ENCODE data around the gene VIL1. TPM values are rescaled to one million over a fixed set of nuclear protein-coding genes. Genes with fewer than 3 reads are reported as not detected.
A peak's percentile ranks its signal among the peaks of the same experiment; 100 is the strongest.

The VIL1 gene
- total RNA-seq, 2 donors from 2014 or later = 0.09 TPM; not detected in 1

DNA sequence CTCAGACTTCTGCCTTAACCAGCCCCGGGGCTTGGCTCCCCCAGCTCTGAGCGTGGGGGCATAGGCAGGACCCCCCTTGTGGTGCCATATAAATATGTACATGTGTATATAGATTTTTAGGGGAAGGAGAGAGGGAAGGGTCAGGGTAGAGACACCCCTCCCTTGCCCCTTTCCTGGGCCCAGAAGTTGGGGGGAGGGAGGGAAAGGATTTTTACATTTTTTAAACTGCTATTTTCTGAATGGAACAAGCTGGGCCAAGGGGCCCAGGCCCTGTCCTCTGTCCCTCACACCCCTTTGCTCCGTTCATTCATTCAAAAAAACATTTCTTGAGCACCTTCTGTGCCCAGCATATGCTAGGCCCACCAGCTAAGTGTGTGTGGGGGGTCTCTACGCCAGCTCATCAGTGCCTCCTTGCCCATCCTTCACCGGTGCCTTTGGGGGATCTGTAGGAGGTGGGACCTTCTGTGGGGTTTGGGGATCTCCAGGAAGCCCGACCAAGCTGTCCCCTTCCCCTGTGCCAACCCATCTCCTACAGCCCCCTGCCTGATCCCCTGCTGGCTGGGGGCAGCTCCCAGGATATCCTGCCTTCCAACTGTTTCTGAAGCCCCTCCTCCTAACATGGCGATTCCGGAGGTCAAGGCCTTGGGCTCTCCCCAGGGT lies 13.7 kb upstream of the VIL1 start:
- intact Hi-C loops (cut with DNase I) = loop anchor here (5.0 kb wide), 1 partner anchor 47 kb away; no protein-coding TSS in a partner anchor
- Histone ChIP-seq H3K4me1 (replicated peaks) (peaks cover 25% of the 10 kb centered on the region), H3K36me3 (peaks cover 7 to 24% of the 10 kb centered on the region in 2 donors), H3K27me3 (replicated peaks; ENCODE audit: insufficient read depth) (no peaks in the 10 kb centered on the region), H3K4me3 (no peak overlapping the region), H3K27ac (peak overlapping the region; percentile 86 to 99), H3K9me3 (no peaks in the 10 kb centered on the region)
- TF ChIP-seq, protein P1, sequence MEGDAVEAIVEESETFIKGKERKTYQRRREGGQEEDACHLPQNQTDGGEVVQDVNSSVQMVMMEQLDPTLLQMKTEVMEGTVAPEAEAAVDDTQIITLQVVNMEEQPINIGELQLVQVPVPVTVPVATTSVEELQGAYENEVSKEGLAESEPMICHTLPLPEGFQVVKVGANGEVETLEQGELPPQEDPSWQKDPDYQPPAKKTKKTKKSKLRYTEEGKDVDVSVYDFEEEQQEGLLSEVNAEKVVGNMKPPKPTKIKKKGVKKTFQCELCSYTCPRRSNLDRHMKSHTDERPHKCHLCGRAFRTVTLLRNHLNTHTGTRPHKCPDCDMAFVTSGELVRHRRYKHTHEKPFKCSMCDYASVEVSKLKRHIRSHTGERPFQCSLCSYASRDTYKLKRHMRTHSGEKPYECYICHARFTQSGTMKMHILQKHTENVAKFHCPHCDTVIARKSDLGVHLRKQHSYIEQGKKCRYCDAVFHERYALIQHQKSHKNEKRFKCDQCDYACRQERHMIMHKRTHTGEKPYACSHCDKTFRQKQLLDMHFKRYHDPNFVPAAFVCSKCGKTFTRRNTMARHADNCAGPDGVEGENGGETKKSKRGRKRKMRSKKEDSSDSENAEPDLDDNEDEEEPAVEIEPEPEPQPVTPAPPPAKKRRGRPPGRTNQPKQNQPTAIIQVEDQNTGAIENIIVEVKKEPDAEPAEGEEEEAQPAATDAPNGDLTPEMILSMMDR (IDR thresholded peaks at IDR 0.05) = no peak
- TF ChIP-seq POLR2A (IDR thresholded peaks at IDR 0.05) (no peak), POLR2AphosphoS5 (IDR thresholded peaks at IDR 0.05) (no peak)
- DNase-seq (ENCODE audit: low spot score) = no peak
- WGBS = 49% methylated on average over 8 of the region's 8 CpGs

DNA sequence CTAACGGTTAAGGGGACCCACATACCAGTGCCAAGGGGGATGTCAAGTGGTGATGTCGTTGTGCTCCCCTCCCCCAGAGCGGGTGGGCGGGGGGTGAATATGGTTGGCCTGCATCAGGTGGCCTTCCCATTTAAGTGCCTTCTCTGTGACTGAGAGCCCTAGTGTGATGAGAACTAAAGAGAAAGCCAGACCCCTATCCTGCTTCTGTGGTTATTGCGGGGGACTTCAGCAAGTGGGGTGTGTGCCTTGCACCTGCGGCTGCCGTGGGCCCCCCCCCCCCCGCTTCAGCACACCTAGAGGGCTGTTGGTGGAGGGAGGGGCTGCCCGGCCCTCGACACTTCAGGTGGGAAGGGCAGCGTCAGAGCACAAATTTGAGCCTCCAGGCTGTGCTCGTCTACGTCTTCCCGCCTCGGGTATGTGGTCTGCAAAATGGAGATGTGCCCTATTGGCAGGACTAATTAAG lies 13.1 kb upstream of the VIL1 start:
- H3K27me3 ChIP-seq (replicated peaks; ENCODE audit: insufficient read depth) = no peaks in the 10 kb centered on the region
- H3K36me3 ChIP-seq = peaks cover 7 to 24% of the 10 kb centered on the region in 2 donors
- no peak for DNase-seq (ENCODE audit: low spot score)
- H3K4me3 ChIP-seq = peak overlapping the region in 1 of 2 donors; percentile 18
- 8% methylated on average over 12 of the region's 15 CpGs for WGBS
- TF ChIP-seq POLR2A (IDR thresholded peaks at IDR 0.05) (peak; percentile 24), POLR2AphosphoS5 (IDR thresholded peaks at IDR 0.05) (no peak)
- H3K9me3 ChIP-seq = no peaks in the 10 kb centered on the region
- peaks cover 25% of the 10 kb centered on the region for H3K4me1 ChIP-seq (replicated peaks)
- intact Hi-C loops (cut with DNase I) = loop anchor here (2.0 to 5.0 kb wide), 3 partner anchors 47 to 161 kb away; no protein-coding TSS in a partner anchor
- peak overlapping the region; percentile 86 to 99 for H3K27ac ChIP-seq

- peak overlapping the region; percentile 92 to 99 for H3K27ac ChIP-seq
- H3K27me3 ChIP-seq (replicated peaks; ENCODE audit: insufficient read depth) = no peaks in the 10 kb centered on the region
- WGBS = 1% methylated on average over 54 of the region's 56 CpGs
- H3K4me3 ChIP-seq = peak overlapping the region; percentile 27 to 35
- TF ChIP-seq POLR2AphosphoS5 (IDR thresholded peaks at IDR 0.05) = peak; percentile 52
- peak; percentile 11 for TF ChIP-seq POLR2A (IDR thresholded peaks at IDR 0.05)
- TF ChIP-seq, protein P1 (IDR thresholded peaks at IDR 0.05) = peak; percentile 51 to 91 (median 83)
- intact Hi-C loops (cut with DNase I) = loop anchor here (2.0 to 5.0 kb wide), 3 partner anchors 46 to 160 kb away; no protein-coding TSS in a partner anchor
- H3K9me3 ChIP-seq = no peaks in the 10 kb centered on the region
- DNase-seq (ENCODE audit: low spot score) = peak; percentile 96
- peaks cover 25% of the 10 kb centered on the region for H3K4me1 ChIP-seq (replicated peaks)
- H3K36me3 ChIP-seq = peaks cover 7 to 24% of the 10 kb centered on the region in 2 donors
Observed at GRCh38 chr2:218406209-218406948, 12.5 kb upstream of the VIL1 start.

- WGBS = 3% methylated on average over 13 of the region's 13 CpGs
- no peaks in the 10 kb centered on the region for H3K27me3 ChIP-seq (replicated peaks; ENCODE audit: insufficient read depth)
- no peaks in the 10 kb centered on the region for H3K9me3 ChIP-seq
- H3K27ac ChIP-seq = peak overlapping the region; percentile 92 to 99
- H3K4me1 ChIP-seq (replicated peaks) = peaks cover 19% of the 10 kb centered on the region
- TF ChIP-seq, protein P1 (IDR thresholded peaks at IDR 0.05) = no peak
- TF ChIP-seq POLR2A (IDR thresholded peaks at IDR 0.05) (peak; percentile 29), POLR2AphosphoS5 (IDR thresholded peaks at IDR 0.05) (peak; percentile 42)
- DNase-seq (ENCODE audit: low spot score) = peak; percentile 74
- intact Hi-C loops (cut with DNase I) = loop anchor here (2.0 to 5.0 kb wide), 3 partner anchors 45 to 160 kb away; no protein-coding TSS in a partner anchor
- H3K4me3 ChIP-seq = peak overlapping the region; percentile 27 to 35
- peaks cover 7 to 20% of the 10 kb centered on the region in 2 donors for H3K36me3 ChIP-seq
Observed at GRCh38 chr2:218406949-218407618, 11.8 kb upstream of the VIL1 start.

Measured in prostate gland (tissue), 2 donors.